MCF 10A (cell line): ENCODE results near the gene OBSCN. TPM values are rescaled to one million over a fixed set of nuclear protein-coding genes. Genes with fewer than 3 reads are reported as not detected.
A peak's percentile ranks its signal among the peaks of the same experiment; 100 is the strongest.

Source experiments
- BruUV-seq: library from RNA; stranded (reverse); fragments of 400-500 nt; replicated peaks from 2 replicates; lab custom pipeline; 2021; lab: Mats Ljungman, UMichigan
- CTCF ChIA-PET: fragments of 300-600 bp; sonication (Branson Sonifier 250); formaldehyde crosslinking; extraction: SDS; loops from one replicate; lab custom pipeline; 2021; ENCODE audit warnings: antibody characterized with exemption, inconsistent platforms; lab: Yijun Ruan, JAX
- POLR2A ChIA-PET: fragments of 300-600, 350-650 bp; sonication (Branson Sonifier 250); formaldehyde crosslinking; extraction: SDS; loops from one replicate; lab custom pipeline; 2020; ENCODE audit warnings: antibody characterized with exemption, inconsistent platforms; lab: Yijun Ruan, JAX
- DNase-seq: peaks from one replicate; pipeline ENCODE4 v3.0.0-alpha.2; 2018; ENCODE audit not compliant: unreplicated experiment
- H3K27ac Mint-ChIP-seq: one replicate; pipeline ENCODE4 v1.8.0; 2022; ENCODE audit warnings: mild to moderate bottlenecking, low read depth, mixed read lengths; ENCODE audit not compliant: unreplicated experiment
- H3K27me3 Mint-ChIP-seq: one replicate; pipeline ENCODE4 v1.8.0; 2022; ENCODE audit warnings: mixed read lengths; ENCODE audit not compliant: insufficient read depth, unreplicated experiment
- H3K36me3 Mint-ChIP-seq: one replicate; pipeline ENCODE4 v1.8.0; 2022; ENCODE audit warnings: mild to moderate bottlenecking, moderate library complexity, mixed read lengths; ENCODE audit not compliant: insufficient read depth, unreplicated experiment
- H3K4me1 Mint-ChIP-seq: one replicate; pipeline ENCODE4 v1.8.0; 2022; ENCODE audit warnings: mixed read lengths; ENCODE audit not compliant: insufficient read depth, unreplicated experiment
- H3K4me3 Mint-ChIP-seq: one replicate; pipeline ENCODE4 v1.8.0; 2022; ENCODE audit warnings: mild to moderate bottlenecking, moderate library complexity, mixed read lengths; ENCODE audit not compliant: unreplicated experiment
- H3K9me3 Mint-ChIP-seq: one replicate; pipeline ENCODE4 v1.8.0; 2022; ENCODE audit warnings: mixed read lengths; ENCODE audit not compliant: unreplicated experiment
- intact Hi-C: fragments of 100-400 bp; cut with micrococcal nuclease; formaldehyde crosslinking; loops from 2 replicates; pipeline ENCODE4 v1.14.1; 2022
- total RNA-seq: library from RNA; stranded (reverse); gene quantifications from 2 replicates; pipeline ENCODE4 v1.2.3, GENCODE V29; 2022
- TF ChIP-seq, protein P1 (sequence below): fragments of 200-600 bp; IDR thresholded peaks from one replicate; pipeline ENCODE4 v1.8.0; 2022; ENCODE audit warnings: antibody characterized with exemption, mild to moderate bottlenecking; ENCODE audit not compliant: unreplicated experiment

The OBSCN gene
- total RNA-seq, 1 experiment from 2014 or later: 22.6 TPM

DNA sequence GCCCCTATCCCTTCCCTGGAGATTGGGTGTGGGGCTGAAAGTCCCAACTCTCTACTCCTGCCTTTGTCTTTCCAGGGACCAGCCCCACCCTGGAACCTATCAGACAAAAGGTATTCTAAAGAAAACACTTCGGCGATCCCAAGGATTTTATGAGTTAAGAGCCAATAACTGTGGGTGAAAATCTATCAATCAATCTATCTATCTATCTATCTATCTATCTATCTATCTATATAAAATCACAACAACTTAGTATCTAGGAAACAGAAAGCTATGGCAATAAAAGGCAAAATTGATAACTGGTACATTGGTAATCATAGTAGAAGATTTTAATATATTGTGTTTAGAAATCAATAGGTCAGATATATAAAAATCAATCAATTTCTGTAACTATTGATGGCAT is 175.9 kb downstream of the OBSCN start:
- Mint-ChIP-seq H3K9me3 (no peaks in the 10 kb centered on the region), H3K4me1 (peaks cover 11% of the 10 kb centered on the region), H3K27ac (no peak overlapping the region), H3K27me3 (peaks cover 16% of the 10 kb centered on the region), H3K4me3 (no peak overlapping the region), H3K36me3 (no peaks in the 10 kb centered on the region)
- POLR2A ChIA-PET: interaction anchor here (1.0 to 4.4 kb wide), 2 partner anchors 22 to 253 kb away, joined by 3 to 19 read pairs; partner anchors contain the start of gene TRIM11
- DNase-seq: no peak
- CTCF ChIA-PET: interaction anchor here (1.6 kb wide), 1 partner anchor 15 kb away, joined by 3 read pairs; no protein-coding TSS in a partner anchor
- intact Hi-C loops: no loop called here
- TF ChIP-seq, protein P1, sequence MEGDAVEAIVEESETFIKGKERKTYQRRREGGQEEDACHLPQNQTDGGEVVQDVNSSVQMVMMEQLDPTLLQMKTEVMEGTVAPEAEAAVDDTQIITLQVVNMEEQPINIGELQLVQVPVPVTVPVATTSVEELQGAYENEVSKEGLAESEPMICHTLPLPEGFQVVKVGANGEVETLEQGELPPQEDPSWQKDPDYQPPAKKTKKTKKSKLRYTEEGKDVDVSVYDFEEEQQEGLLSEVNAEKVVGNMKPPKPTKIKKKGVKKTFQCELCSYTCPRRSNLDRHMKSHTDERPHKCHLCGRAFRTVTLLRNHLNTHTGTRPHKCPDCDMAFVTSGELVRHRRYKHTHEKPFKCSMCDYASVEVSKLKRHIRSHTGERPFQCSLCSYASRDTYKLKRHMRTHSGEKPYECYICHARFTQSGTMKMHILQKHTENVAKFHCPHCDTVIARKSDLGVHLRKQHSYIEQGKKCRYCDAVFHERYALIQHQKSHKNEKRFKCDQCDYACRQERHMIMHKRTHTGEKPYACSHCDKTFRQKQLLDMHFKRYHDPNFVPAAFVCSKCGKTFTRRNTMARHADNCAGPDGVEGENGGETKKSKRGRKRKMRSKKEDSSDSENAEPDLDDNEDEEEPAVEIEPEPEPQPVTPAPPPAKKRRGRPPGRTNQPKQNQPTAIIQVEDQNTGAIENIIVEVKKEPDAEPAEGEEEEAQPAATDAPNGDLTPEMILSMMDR: no peak
- no TSS peak for BruUV-seq

DNA sequence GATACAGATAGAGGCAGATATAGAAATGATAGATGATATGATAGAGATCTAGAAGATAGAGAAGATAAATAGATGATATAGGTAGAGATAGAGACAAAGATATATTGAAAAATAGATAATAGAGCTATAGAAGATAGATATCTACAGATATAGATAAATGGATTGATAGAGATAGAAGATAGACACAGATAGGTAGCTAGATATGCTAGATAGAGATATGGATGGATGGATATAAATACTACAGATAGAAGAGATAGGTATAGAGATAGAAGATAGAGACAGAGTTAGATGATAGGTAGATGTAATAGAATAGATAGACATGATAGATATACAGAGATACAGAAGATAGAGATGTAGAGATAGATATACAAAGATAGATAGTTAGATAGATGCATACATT is 177.4 kb downstream of the OBSCN start:
- TF ChIP-seq, protein P1: no peak
- no peaks in the 10 kb centered on the region for H3K9me3 Mint-ChIP-seq
- BruUV-seq: no TSS peak
- no peak overlapping the region for H3K27ac Mint-ChIP-seq
- CTCF ChIA-PET: interaction anchor here (0.6 to 1.5 kb wide), 2 partner anchors 20 to 198 kb away, joined by 4 to 5 read pairs; no protein-coding TSS in a partner anchor
- H3K27me3 Mint-ChIP-seq: peaks cover 16% of the 10 kb centered on the region
- H3K4me3 Mint-ChIP-seq: no peak overlapping the region
- peaks cover 2% of the 10 kb centered on the region for H3K4me1 Mint-ChIP-seq
- no peak for DNase-seq
- POLR2A ChIA-PET: interaction anchor here (0.6 to 4.4 kb wide), 2 partner anchors 20 to 157 kb away, joined by 3 to 19 read pairs; partner anchors contain the start of gene TRIM11
- no peaks in the 10 kb centered on the region for H3K36me3 Mint-ChIP-seq
- intact Hi-C loops: no loop called here

DNA sequence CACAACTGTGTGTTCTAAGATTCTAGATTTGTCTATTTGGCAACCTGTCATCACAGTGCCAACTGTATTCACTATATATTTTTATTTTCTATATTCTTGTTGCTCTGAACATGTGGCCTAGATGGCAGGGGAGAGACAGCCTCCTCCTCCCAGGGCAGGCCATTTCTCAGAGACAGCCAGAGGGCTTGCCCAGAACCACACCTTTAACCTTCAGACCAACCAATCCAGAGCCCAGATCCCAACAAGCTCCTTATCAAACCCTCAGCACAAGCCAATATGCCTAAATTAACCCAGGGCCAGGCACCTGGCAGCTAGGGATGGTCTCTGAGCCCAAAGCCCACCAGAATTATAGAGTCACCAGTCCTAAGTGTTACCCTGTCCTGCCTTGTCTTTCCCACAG is 179.5 kb downstream of the OBSCN start:
- H3K4me1 Mint-ChIP-seq: peaks cover 3% of the 10 kb centered on the region
- H3K4me3 Mint-ChIP-seq: no peak overlapping the region
- TF ChIP-seq, protein P1: no peak
- H3K9me3 Mint-ChIP-seq: no peaks in the 10 kb centered on the region
- BruUV-seq: no TSS peak
- H3K36me3 Mint-ChIP-seq: peaks cover 9% of the 10 kb centered on the region
- peaks cover 16% of the 10 kb centered on the region for H3K27me3 Mint-ChIP-seq
- H3K27ac Mint-ChIP-seq: no peak overlapping the region
- DNase-seq: no peak
- ChIA-PET CTCF (no interaction called here), POLR2A (interaction anchor here (0.5 to 4.4 kb wide), 2 partner anchors 18 to 260 kb away, joined by 3 to 19 read pairs; partner anchors contain the start of gene TRIM11)
- intact Hi-C loops: no loop called here

DNA sequence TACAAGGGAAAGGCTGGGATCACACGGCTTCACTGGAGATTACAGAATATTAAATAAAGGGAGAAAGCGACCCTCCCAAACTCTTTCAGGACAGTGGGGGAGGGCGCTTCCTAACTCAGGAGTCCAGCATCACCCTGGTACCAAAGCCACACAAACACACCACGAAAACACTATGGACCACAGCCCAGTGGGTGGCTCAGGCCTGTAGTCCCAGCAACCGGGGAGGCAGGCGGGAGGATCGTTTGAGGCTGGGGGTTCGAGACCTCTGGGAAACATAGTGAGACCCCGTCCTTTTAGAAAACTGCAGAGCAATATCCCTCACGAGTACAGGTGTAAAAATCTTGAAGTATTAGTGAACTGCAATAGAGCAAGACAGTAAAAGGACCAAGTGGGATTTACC is 182.8 kb downstream of the OBSCN start:
- POLR2A ChIA-PET: interaction anchor here (4.2 kb wide), 1 partner anchor 15 kb away, joined by 41 read pairs; the partner anchor contains the start of gene TRIM11
- no TSS peak for BruUV-seq
- peaks cover 17% of the 10 kb centered on the region for H3K4me1 Mint-ChIP-seq
- H3K27ac Mint-ChIP-seq: peak overlapping the region; percentile 52
- DNase-seq: no peak
- no peak overlapping the region for H3K4me3 Mint-ChIP-seq
- CTCF ChIA-PET: interaction anchor here (0.7 to 1.0 kb wide), 2 partner anchors 33 to 84 kb away, joined by 3 to 4 read pairs; no protein-coding TSS in a partner anchor
- H3K36me3 Mint-ChIP-seq: peaks cover 42% of the 10 kb centered on the region
- peaks cover 4% of the 10 kb centered on the region for H3K27me3 Mint-ChIP-seq
- TF ChIP-seq, protein P1: no peak
- H3K9me3 Mint-ChIP-seq: no peaks in the 10 kb centered on the region
- intact Hi-C loops: loop anchor here (5.0 to 10.0 kb wide), 2 partner anchors 123 to 396 kb away; no protein-coding TSS in a partner anchor
